ENCODE data around the gene PIEZO2.

The PIEZO2 gene

DNA sequence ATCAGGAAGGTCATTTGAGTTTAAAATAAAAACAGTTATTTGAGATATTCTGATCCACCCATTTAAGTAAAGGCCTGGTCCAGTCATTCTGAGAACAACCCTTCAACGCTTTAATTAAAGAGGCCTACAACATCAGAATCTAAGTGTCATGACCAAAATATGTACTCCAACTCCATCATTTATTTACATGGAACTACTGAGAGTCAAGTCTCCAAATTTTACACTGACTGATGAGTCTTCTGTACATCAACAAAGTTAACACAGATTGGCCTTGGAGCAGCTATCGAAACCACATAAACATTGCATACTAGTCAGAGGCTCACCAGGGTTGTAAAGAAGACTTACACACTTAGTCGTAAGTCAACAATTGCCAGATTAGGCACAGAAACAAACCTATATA is 37.1 kb downstream of the PIEZO2 start:
- DNase-seq: no peak

DNA sequence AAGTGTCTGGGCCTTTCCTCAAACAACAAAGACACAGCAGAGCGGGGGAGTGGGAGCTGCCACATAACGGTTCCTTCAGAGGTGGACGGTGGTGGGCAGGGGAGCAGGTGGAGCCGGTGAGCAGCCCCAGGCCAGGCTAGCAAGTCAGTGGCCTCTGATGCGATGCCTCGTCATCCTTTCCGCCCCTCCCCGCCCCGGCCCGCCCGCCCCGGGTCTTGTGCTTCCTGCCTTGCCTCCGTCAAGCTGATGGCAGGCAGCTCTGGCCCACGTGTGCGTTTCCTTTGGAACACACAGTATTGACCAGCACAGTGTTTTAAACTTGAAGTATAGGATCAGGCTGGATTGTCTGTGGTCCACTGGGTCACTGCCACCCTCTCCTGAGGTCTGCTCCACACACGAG is 38.9 kb downstream of the PIEZO2 start:
- DNase-seq: no peak

DNA sequence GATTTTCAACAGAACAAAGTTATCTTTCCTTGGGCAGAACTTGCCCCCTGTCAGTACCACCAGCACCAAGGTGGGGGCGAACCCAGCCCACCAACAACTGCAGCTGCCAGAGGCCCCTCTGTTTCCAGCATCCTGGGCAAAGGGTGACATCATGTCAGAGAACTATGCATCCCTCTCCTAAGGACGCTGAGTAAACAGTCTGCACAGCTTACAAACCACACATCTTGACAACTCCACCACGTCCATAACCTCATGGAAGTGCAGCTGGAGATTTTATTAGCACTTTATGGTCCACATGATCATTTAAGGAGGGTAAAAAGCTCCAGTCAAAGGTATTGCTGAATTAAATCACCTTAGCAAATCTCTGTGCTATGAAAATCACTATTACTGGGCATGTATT is 40.4 kb downstream of the PIEZO2 start:
- DNase-seq: no peak

GRCh38 chr18:11106894-11107293 is 42.5 kb downstream of the PIEZO2 start:
- DNase-seq: no peak

GRCh38 chr18:11105463-11105862 is 43.9 kb downstream of the PIEZO2 start:
- no peak for DNase-seq

GRCh38 chr18:11104307-11104706 is 45.1 kb downstream of the PIEZO2 start:
- DNase-seq: no peak

DNA sequence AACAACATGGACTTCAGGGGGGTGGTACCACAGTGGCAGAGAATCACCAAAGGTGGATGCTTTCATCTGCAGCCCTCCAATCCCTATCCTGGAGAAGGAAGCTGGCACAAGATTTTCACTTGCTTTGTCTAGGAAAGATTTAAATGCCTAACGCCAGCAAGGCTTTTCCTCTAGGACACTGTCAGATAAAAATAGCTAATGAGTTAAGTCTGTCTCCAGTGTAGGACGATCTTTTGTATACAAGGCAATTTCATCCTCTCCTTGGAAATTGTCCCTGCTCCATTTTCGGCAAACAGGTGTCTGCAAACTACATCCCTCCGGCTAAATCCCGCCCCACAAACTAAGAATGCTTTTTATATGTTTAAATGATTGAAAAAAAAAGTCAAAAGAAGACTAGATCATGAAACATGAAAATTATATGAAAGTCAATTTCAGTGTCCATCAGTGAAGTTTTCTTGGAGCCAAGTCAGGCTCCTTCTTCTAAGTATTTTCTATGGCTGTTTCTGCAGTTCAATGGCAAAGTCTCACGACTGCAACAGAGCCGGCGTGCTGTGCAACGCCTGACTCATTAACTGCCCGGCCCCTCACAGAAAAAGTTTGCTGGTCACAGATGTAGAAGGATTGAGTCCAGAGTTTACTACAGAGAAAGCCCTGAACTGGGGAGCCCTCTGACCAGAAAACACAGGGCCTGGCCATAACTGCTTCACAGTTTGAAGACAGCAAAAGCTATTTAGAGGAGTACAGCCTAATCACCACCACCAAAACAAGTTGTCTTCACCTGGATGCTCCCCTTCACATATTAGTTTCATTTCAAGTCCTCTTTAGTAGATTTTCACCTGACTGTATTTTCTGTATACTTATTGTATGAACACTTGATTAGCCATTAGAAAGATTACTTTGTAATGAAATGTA is 52.3 kb downstream of the PIEZO2 start:
- DNase-seq: no peak

DNA sequence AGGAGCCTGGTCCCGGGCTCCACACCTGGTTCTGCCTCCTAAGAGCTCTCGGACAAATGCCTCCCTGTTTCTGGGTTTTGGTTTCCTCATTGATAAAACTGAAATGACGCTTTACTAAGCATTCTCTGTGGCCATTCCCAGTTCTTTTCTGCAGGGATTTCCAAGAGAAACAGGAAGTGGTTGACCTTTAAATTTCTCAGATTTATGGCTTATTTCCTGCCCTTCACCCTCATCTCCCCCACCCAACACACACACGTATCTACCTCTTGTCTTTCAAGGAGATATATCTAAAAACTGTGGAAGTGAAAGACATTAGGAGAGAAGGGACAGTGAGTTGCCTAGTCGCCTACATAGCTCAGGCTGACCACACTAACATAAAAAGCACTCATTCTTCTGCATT is 53.0 kb downstream of the PIEZO2 start:
- DNase-seq: no peak

DNA sequence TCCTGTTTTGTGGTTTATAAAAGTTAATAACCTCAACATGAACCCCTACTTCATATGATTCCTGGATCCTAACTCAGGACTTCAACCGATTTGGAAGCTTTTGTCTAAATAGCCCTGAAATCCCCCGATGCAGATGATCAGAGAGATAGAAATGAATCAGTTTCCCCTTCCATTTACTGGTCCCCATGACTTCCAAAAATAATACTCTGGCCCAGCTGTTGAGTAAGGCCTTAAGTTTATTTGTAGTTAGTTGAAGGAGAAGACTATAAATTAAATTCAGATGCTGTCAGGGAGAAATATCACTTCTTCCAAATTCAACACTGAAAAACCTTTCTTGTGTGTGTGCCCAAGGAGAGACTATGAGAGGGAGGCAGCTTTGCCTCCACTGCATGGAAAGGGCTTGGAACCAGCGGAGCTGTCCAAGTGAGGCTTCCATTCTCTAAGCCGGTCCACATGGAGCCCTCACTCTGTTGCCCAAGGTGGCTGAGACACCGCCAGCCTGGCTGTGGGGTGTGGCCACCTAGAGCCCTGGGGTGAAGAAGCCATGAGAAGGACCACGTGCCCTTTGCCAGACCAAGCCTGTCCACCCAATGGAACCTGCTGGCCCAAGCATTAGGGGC is 53.6 kb downstream of the PIEZO2 start:
- DNase-seq: no peak

DNA sequence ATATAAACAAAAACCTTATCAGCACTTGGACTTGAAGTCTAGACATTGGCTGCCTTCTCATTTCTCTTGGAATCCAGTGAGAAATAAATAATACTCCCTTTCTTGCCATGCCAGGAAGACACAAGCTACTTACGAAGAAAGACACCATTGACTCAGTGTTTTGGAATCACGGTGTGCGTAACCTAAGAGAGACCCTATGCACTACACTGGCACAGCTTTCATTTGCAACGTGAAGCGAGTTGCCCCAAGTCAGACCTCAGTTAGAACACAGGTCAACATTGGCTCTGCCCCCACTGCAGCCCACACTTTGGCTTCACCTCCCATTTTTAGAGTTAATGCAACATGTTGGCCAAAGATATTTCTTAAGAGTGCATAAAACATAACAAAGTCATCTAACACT is 54.2 kb downstream of the PIEZO2 start:
- no peak for DNase-seq

GRCh38 chr18:11091746-11092145 is 57.6 kb downstream of the PIEZO2 start:
- DNase-seq: no peak

DNA sequence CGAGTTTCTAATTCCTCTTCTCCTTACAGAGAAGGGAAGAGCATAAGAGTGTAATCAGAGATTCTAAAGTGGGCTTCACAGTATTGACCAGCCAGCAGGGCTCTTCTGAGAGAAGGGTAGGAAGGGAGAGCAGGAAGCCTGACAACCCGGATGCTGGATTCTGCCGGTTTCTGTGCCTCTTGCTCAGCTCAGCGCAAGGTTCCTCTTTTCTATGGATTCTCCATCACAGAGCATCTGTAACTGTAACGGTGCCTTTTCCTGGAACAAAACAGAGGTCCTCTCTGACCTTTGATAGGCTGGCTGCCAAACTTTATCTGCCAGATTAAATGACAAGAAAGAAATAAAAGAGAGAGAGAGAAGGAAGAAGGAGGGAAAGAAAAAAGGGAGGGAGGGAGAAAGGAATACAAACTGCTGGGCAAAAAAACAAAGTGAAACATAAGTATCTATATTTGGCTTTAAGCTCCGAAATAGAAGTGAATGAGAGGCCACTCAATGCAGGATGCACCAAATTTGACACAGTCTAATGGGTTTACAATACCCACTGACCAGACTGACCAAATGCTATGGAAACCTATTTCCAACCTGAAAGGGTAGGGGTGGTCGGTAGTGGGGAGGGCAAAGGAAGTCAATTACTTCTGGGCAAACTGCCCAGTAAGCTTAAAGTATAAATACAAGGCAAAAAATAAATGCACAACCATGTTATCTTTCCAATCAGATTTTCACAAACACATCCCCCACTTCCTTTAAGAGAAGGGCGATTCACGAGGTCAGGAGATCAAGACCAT is 59.2 kb downstream of the PIEZO2 start:
- no peak for DNase-seq

DNA sequence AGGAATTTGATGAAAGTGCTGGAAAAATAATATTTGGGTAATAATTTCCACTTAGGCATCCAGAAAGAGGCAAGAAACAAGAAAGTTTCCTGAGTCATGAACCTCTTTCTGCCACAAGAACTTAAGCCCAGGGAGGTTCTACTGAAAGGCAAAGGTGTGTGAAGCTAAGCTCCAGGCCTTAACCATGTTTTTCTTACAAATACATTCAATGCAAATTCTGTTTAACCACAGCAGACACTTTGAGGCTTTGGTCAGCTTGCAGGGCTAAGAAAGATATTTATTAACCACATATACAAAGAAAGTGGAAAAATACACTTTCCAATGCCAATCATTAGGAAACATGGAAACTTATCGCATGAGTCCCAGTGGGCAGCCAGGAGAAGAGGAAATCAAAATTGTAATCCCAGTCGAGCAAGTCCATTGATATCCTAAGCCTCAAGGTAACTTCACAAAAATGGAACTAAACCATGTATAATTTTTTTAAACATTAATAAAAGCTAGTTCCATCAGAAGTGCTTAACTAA is 68.3 kb downstream of the PIEZO2 start:
- DNase-seq: no peak

- DNase-seq: no peak
These were observed 70.9 kb downstream of the PIEZO2 start for GRCh38 chr18:11078491-11078890.

DNA sequence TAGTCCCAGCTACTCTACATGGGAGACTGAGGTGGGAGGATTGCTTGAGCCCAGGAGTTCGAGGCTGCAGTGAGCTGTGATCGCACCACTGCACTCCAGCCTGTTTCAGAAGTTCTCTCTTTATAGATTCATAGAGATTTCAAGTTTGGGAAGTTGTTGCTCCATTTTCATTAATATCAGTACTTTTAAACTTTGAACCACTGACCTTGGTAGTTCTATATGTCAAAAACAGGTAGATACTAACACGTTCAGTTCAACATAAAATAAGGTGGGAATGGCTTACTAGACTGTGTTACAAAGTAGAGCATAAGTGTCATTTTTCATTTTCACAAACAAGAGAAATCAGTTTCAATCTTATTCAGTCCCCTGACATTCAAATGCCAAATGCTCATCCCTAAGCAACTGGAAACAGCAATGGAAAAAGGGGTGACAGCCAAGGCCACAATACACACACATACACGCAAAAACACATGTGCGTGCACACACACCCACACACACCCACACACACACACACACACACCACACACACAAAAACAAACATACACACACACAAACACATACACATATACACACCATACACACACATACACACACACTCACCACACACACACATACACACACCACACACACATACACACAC is 71.7 kb downstream of the PIEZO2 start:
- no peak for DNase-seq

- no peak for DNase-seq
These were observed 74.5 kb downstream of the PIEZO2 start for GRCh38 chr18:11074889-11075288.

GRCh38 chr18:11073971-11074370 is 75.4 kb downstream of the PIEZO2 start:
- no peak for DNase-seq

GRCh38 chr18:11072632-11073031 is 76.7 kb downstream of the PIEZO2 start:
- DNase-seq: no peak

- DNase-seq: peak in 1 of 2 donors; percentile 19
These were observed 78.1 kb downstream of the PIEZO2 start for GRCh38 chr18:11071300-11071699.

GRCh38 chr18:11070593-11070992 is 78.8 kb downstream of the PIEZO2 start:
- DNase-seq: no peak

DNA sequence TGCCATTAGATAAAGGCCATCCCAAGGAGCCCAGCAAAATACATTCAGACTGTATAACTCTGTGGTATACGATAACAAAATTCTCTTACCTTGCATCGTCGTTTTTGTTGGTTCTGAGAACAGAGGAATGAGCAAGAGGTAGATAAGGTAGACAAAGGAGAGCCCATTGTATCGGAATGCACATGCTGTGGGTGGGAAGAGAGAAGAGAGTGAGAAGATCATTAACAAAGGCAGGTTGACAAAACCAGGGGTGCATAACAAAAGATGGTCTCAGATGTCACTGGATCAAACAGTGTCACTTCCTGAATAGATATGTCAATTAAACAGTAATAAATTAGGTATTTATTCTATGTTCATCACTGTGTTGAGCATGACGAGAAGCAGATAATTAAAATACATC is 83.3 kb downstream of the PIEZO2 start:
- no peak for DNase-seq

GRCh38 chr18:11064727-11065460 is 84.5 kb downstream of the PIEZO2 start:
- DNase-seq: no peak

Data from hippocampal formation (tissue), 2 donors.